Activated naive CD4-positive, alpha-beta T cell (primary cell): ENCODE measurements around the gene ZNF385A.

Experiments used
- DNase-seq, 4 experiments: peaks; one replicate each; lab custom pipeline; 2025; lab: John Stamatoyannopoulos, UW

The ZNF385A gene

DNA sequence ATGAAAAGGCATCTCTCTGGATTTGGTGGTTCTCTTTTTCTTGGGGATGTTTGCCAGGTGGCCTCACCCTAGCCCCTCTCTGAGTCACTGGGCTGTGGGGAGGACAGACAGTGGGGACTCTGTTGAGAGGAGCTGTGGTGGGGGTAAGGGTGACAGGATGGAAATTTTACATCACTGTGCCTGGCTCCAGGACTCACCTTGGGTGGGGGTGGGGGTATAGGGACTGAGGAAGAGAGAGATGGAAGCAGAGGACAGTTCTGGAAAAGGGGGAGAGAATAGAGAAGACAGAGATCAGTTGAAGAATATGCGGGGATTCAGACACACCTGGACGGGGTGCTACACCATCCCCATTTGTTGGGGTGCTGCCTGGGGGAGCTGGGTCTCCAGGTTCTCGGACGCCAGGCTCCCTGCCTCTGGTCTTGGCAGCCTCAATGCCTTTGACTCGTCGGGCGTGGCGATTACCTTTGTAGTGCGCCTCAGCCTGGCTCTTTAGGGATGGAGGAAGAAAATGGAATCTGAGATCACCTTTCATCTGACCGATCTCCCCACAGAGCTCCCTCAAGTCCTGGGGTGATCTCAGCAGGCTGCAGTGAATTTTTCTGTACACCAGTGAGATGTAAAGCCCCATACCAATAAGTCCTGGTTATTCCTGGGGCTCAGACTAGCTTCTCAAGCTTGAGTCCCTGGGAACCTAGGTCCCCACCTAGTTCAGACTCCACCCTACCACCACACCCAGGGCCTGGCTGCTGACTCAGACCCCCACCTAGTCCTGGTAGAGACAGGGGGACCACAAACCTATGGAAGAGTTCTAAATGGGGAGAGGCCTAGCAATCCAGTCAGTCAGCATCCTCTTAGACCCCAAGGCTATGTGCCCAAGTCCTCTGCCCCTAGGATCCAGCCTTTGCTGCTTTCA, 10.6 kb downstream of the ZNF385A start:
- DNase-seq, result no peak

DNA sequence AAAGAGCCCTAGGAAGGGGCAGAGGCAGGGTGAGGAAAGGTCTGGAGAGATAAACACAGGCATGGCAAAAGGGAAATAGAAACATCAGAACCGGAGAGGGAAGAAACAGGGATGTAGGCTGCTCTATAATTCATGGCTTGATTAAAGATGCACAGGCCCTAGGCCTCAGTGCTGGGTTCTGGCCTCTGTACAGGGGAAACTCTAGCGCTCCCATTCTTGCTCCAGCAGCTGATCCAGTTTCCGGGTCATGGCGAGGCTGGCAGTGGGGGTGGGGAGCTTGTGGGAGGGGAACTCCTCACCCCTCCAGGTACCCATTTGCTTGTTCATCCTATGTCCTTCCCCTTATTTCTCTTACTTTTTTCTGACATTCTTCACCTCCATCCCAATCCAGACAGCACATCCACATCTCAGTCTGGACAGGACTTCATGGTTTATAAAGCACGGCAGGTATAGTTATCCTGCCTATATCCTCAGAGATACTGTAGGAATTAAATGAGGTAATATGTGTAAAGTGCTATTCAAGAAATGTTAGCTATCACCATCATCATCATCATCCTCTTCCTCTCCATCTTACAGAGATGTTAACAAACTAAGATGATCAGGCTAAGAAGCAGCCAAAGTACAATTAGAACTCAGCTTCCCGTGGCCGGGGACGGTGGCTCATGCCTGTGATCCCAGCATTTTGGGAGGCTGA, 12.3 kb downstream of the ZNF385A start:
- DNase-seq, result no peak

DNA sequence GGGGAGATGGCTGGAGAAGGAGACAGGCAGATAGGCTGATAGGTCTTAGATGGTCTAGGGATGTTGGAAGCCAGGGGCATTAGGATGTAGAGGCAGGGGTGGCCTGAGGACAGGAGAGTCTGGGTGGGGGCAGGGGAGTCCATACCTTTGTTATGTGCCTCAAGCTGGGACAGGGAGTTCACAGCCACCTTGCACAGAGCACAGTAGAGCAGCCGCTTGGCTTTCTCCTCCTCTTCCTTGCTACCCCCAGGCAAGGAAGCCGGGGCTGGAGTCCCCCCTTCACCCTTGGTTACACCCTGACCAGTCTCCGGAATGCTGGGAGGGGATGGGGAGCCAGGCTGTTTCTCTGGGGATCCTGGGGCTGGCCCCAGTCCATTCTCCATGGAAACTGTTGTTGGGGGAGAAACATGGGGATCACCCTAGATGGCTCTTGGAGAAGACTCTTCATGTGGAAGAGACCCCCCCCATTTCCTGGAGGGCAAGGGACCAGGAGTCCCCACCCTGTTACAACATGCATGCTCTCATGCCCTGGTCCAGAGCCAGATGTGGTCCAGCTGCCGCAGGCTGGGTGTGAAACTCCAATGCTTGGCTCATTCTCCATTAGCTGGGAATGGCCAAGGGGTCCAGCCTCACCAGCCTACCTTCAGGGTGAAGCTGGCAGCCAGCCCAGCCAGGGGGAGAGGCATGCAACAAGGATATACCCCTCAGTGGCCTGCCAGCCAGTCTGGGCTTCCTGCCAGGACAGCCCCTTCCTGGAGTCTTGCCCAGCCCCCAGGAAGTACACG, 13.0 kb downstream of the ZNF385A start:
- DNase-seq, result no peak

DNA sequence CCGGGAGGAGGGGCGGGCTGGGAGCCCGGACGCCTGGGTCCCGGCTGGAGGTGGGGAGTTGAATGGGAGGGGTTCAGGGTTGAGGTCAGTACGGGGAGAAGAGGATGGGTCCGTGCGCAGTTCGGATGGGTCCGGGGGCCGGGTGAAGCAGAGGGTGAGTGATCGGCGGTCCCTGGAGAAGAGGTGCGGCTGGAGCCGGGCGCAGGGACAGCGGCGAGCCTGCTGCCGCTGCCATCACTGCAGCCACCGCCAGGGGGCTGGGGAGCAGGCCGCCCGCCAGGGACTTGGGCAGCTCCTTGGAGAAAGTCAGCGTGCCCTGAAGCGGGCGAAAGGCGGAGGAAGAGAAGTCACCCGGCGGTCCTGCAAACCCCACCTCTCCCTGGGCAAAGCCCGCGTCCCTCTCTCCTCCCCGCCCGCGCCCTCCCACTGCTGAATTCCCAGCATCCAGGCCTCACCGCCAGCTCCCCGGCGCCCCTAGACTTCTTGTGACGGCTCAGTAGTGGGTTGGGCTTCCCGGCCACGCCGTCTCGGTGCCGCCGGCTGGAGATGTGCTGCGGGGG, 14.3 kb downstream of the ZNF385A start:
- peak in 2 of 4 experiments; percentile 9 to 12 for DNase-seq

DNA sequence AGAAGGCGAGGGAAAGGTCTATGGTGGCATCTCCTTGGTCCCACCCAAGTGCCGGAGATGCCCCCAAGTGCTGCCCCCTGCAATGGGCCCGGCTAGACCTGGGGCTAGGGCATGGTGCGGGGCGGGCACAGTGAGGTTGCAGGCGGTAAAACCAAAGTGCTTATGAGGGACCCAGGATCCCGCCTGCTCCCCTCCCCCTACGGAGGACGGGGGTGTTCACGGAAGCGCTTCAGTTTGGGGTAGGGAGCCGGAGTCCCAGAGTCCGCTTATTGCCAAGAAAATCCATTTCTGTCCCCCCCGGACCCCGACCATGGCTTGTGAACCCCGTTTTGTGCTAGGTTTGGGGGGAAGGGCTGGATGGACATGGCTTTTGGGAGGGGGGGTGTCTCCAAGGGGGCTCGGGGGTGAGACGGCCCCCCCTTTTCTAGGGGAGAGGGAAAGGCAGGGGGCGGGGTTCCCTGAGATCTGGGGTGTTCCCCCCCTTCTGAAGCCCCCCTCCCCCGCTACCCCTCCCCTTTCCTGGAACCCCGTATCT, 14.9 kb downstream of the ZNF385A start:
- no peak for DNase-seq

DNA sequence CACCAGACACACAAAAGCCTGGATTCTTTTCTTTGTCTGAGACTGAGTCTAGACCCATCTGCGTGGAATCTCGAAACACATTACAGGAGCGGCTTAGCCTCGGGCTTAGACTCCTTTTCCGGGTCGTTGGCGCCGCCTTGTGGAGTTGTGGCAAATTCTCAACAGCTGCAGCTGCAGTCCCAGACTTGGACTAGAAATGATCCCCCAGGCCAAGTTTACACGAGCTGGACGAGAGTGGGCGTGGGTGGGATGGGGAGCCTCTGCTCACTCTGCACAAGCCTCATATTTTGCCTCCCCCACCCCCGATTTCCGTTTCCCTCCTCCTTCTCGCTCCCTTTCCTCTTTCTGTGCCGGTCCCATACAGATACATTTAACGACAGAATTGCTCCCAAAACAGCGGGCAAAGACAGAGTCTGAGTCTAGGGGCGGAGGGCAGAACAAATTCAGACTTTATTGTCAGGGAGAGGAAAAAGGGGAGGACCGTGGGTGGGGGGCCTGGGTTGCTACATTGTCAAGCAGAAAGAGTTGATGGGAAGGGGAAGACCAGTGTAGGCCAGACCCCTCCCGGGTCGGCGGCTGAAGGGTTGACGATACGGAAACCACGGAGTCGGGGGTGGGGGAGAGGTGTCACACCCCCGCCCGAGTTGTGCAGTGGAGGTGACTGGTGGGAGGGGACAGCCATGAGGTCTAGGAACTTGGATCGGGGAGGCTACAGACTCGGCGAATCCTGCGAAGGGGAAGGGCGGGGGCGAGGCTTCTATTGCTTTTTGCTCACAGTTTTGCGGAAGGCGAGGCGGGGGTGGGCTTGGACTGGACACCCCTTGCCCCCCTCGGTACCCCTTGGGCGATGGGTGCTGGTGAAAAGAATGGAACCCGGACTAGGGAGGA, 15.6 kb downstream of the ZNF385A start:
- peak; percentile 75 to 91 (median 84) for DNase-seq

DNA sequence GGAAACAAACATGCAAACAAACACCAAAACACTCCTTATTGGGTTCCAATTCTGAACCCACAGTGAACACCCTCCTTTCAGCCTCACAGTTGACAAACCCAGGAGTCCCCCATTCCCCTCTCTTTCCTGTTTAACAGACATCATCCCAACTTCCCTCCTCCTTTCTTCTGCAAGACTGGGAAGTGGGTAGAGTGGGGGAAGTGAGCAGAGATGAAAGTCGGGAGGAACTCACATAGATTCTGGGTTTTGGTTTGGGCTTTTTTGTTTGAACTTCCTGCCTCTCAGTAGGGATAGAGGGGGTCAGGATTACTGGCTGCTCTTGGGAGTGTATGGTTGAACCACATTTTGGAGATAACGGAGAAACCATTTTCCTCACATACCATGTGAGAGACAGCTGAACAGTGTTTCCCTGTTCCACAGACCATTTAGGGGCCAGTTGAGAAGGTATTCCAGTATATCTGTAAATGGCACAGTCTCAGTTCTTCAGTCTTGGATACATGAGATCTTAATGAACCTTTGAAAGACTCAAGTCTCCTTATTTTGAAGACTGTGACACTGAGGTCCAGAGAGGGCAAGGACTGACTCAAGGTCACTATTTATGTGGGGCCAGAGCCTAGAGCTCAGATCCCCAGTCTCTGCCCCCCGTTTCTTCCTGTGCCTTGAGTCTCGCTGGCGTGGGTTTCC, 16.4 kb downstream of the ZNF385A start:
- DNase-seq, result no peak

DNA sequence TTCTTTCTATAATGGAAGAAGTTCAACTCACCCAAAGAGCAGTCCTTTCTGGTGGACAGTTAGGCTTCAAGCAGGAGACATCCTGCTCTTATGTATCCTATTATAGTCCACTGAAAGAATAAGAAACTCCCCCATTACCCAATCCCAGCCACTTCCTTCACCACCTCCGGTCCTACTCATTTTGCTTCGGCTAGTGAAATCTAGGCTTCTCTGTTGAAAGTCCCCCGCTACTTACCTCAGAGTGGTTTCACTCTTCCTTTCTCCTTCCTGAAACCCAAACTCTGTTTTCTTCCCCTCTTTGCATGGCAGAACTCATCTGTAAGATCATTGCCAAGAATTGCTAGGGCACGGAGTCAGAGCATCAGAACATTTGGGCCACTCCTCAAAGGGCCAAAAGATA, 20.1 kb downstream of the ZNF385A start, which contains the start of gene GPR84:
GPR84 (minus strand) TSS at position 74 of the 400 bp plus-strand sequence. CDS start 635 bp downstream, outside the sequence.
- no peak for DNase-seq

DNA sequence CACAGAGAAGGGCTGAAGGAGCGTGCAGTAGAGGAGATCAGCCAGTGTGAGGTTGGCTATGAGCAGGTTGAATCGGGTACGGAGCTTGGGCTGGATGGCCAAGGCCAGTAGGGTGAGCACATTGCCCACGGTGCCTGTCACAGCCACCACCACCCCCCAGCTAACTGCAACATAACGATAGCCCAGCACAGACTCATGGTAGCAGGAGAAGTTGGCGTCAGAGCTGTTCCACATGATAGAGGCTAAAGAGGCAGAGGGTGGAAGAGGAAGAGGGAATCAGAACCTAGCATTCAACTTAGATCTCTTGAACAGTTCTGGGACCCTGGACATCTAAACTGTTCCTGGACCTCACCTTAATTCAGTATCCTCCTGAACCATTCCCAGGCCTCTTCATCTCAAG, 20.9 kb downstream of the ZNF385A start:
- DNase-seq, result no peak

DNA sequence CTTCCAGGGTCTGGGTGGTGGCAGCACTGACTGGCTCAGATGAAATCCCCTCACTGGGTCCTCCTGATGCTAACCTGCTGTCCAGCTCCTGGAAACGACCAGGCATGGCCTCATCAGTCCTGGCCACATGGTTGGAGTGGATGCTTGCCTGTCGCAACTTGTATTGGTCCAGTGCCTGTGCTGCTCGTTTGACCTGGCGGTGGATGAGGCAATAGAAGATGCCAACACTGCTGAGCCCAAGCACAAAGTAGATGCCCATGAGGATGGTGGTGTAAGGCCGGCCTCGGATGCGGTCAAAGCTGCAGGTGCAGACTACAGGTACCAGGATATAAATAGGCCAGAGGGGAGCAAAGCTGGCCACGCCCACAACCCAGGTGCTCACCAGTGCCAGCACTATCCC, 21.5 kb downstream of the ZNF385A start:
- no peak for DNase-seq

DNA sequence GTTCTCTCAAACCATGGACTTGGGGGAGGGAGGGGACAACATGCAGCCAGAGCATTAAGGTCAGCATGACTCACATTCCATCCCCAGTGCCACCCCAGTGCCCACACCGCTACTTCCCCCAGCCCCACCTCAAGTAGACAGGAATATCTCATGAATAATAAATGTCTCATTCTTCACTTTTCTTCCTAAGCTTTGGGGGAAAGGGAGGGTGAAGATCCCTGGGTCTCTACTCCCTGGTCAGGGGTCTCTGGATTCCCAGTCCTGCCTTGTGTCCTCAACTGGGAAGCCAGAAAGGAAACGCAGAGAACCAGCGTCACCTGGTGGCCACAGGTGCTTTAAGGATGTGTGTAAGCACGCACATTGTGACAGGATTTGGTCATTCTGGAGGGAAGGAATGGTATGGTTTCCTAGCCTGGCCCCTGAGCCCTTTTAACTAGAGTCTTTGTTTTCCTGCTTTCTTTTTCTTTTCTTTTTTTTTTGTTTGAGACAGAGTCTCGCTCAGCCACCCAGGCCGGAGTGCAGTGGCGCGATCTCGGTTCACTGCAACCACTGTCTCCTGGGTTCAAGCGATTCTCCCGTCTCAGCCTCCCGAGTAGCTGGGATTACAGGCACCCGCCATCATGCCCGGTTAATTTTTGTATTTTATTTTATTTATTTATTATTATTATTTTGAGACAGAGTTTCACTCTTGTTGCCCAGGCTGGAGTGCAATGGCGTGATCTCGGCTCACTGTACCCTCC, 23.6 kb downstream of the ZNF385A start:
- DNase-seq, result peak in 3 of 4 experiments; percentile 10 to 54 (median 41)

DNA sequence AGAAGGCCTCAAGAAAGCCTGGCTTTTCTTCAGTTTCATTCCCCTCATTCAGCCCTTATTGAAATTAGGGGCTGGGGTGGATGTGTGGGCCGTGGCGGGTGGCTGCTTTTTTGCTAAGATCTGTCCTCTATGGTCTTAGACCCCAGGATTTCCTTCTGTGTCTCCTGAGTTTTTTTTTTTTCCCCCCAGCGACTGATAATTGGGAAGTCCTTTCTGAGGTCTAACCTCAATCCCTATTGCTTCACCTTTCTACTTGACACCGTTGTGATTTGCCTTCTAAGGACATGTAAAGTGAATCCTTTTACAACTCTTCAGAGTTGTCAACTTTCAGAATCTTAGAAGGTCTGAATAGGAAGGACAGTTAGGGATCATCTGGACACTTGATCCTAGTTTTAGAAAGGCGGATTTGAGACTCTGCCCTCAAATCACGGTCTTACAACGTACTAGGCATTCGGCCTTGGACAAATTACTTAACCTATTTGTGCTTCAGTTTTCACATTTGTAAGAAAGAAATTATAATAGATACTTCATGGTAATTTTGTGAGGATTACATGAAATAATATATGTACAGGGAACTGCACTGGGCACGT, 24.7 kb downstream of the ZNF385A start:
- DNase-seq, result no peak

DNA sequence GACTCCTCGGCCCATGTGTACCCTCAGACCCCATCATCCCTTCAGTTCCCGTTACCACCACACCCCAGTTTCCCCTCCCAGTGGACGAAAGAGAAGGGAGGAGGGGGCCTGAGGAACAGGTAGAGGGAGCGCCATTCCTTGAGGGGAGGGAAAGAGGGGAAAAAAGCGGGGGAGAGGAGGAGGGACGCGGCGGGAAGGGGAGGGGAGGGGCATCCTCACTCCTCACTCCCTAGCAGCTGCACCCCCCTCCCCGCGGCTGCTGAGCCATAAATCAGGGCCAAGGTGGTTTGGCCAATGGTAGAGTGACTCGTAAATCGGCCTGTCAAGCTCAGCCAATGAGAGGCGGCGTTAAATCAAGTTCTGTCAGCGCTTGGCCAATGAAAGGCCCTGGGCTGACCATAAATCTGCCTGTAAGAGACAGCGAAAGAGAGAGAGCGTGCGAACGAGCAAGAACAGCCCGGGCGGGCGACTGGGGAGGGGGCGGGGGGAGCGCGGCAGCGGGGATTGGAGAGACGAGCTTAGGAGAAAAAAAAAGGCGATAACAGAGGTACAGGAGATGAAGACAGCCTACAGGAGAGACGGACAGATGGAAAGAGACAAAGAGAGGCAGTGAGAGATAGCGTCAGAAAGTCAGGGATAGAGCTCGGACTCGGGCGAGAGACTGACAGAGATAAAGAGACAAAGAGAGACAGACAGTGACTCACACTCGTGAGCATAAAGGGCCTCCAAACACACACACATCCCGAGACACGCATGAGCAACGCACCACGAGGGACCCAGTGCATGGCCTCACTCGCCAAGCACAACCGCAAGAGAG, 25.4 kb downstream of the ZNF385A start:
- peak; percentile 62 to 84 (median 76) for DNase-seq

DNA sequence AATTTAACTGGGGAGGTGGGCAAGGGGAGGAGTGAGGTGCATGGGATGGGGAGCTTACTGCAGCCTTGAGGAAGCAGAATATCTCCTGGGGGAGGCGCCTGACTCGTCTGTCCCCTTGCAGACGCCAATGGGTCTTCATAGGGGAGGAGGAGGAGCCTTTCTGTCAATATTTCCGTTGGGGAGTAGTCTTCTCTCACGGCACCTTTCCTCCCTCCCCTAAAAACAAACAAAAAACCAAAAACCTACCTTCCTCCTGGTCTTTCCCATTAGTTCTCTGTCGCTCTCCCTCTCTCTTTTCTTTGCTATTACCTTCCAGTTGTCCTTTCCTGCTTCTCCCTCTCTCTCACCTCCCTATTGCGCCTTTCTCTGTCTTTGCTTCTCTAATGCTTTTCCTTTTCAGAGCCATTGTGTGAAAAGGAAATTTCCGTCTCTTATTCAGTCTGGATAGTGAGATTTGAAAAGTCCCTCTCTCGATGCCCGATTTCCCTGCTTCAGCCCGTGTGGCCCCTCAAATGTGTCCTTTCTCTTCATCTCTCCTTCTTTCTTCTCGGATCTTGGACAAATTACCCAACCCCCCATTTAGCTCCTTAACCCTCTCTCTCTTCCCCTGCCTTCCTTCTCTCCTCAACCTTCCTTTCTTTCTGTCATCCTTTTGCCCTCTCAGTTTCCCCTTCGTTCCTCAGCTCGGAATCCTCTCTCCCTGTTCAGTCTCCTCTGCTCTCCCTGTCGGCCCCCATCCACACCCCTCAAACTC, 26.2 kb downstream of the ZNF385A start:
- DNase-seq, result no peak

DNA sequence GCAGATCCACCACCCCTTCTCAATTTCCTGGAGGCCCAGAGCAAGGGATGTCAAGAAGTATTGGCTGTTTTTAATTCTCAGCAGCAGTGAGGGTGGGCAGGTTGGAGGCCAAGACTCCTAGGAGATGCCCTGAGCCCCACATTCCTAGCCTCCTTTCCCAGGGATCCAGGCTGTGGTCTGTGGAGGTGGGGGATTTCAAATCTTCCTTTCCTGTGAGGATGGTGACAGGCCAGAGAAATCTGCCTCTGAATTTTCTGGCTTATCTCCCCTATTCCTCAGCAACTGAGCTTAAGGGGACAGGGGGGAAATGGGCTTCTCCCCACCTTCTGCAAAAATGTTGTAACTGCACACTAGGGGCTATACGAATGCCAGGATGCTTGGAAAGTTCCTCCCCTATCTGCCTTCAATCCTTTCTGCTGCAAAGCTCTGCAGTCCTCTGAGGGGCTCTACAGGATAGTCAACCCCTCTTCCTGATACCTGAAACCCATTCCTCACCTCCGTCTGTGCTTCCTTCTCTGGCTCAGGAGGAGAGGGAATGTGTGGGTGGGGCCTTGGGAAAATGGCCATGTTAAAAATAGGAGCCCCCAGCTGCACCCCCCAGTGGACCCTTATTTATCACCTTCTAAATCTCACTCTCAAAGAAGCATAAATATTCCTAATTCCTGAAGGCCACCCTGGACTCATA, 26.9 kb downstream of the ZNF385A start:
- DNase-seq, result no peak

DNA sequence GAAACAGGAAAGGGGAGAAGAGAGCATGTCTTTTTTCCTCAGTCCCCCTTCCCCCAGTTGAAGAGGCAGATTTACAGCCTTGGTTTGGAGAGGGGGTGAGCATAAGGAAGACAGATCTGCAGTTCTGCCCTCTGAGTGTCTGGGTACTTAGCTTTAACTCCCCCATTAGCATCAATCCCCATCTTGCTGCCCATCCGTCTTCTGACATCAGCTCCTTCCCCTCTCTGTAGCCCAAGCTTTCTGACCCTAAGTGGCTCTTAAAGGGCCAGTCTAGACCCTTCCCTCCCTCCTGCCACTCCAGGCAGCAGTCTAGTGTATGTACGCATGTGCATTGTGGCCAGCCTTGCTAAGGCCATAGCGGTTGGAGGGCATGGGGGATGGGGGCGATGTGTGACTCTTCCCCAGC, 27.6 kb downstream of the ZNF385A start:
- no peak for DNase-seq

DNA sequence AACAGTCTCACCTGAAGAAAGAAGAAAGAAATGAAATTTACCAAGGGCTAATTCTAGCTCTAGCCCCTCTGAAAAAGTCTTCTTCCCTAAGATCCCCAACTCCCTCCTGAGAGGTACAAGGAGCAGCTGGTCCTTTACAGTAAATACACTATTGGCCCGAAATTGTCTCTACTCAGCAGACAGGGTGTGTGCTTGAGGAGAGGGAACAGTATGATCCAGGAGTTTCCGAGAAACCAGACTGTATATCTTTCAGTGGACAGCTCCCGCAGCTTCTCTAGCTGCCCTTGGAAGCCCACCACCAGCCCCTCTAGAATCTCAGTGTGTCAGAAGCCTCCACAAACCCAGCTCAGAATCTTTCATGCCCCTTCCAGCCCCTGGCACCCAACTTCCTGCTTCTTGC, 28.3 kb downstream of the ZNF385A start:
- DNase-seq, result no peak
